Liver (tissue), 3 donors: ENCODE results near the gene GCH1.

Experiments used
- FOXA1 ChIP-seq: IDR thresholded peaks from 2 replicates; pipeline ENCODE4 v1.6.1; 2016; ENCODE audit warnings: antibody characterized with exemption
- GABPA ChIP-seq, 2 donors: IDR thresholded peaks in 1 of 2; conservative IDR thresholded peaks in 1 of 2; 2 replicates each; pipeline ENCODE4 v1.6.1; 2016; ENCODE audit warnings: antibody characterized with exemption in 2 of 2, mild to moderate bottlenecking in 1 of 2, moderate library complexity in 1 of 2
- HNF4G ChIP-seq: IDR thresholded peaks from 2 replicates; pipeline ENCODE4 v1.6.1; 2016; ENCODE audit warnings: antibody characterized with exemption
- JUND ChIP-seq, 2 donors: IDR thresholded peaks; 2 replicates each; pipeline ENCODE4 v1.6.1; 2016; ENCODE audit warnings: antibody characterized with exemption in 2 of 2
- RAD21 ChIP-seq, 2 donors: IDR thresholded peaks; 2 replicates each; pipeline ENCODE4 v1.6.1; 2016; ENCODE audit warnings: antibody characterized with exemption in 2 of 2, mild to moderate bottlenecking in 2 of 2
- SP1 ChIP-seq: IDR thresholded peaks from 2 replicates; pipeline ENCODE4 v1.6.1; 2018; ENCODE audit warnings: antibody characterized with exemption, mild to moderate bottlenecking
- TAF1 ChIP-seq: conservative IDR thresholded peaks from 2 replicates; pipeline ENCODE4 v1.6.1; 2016; ENCODE audit warnings: antibody characterized with exemption, mild to moderate bottlenecking
- TF ChIP-seq, protein P1 (sequence below): fragments of 150-350 bp; IDR thresholded peaks from 2 replicates; pipeline ENCODE4 v1.5.1; 2017; ENCODE audit warnings: improper control_type of control experiment, low read depth, low read length; ENCODE audit not compliant: missing input control
- TF ChIP-seq, protein P2 (sequence below): IDR thresholded peaks from 2 replicates; pipeline ENCODE4 v1.6.1; 2016; ENCODE audit warnings: antibody characterized with exemption, mild to moderate bottlenecking
- TF ChIP-seq, protein P3 (sequence below): IDR thresholded peaks from 2 replicates; pipeline ENCODE4 v1.6.1; 2016; ENCODE audit warnings: antibody characterized with exemption
- donor health status: healthy.
- donor health status: healthy.

DNA sequence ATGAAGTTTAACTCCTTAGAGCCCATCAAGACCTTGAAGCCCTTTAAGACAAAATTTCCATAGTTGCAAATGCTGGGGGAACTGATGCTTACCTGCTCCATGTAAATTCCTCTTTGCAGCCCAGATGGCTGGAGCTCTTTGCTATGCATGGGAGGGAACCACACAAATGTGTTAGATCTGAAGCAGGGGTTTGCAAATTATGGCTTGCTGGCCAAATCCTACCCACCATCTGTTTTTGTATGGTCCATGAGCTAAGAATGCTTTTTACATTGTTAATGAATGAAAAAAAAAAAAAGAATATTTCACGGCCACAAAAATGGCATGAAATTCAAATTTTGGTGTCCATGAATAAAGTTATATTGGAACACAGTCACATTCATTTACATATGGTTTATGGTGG is 74.6 kb downstream of the GCH1 start:
- TF ChIP-seq, protein P1, sequence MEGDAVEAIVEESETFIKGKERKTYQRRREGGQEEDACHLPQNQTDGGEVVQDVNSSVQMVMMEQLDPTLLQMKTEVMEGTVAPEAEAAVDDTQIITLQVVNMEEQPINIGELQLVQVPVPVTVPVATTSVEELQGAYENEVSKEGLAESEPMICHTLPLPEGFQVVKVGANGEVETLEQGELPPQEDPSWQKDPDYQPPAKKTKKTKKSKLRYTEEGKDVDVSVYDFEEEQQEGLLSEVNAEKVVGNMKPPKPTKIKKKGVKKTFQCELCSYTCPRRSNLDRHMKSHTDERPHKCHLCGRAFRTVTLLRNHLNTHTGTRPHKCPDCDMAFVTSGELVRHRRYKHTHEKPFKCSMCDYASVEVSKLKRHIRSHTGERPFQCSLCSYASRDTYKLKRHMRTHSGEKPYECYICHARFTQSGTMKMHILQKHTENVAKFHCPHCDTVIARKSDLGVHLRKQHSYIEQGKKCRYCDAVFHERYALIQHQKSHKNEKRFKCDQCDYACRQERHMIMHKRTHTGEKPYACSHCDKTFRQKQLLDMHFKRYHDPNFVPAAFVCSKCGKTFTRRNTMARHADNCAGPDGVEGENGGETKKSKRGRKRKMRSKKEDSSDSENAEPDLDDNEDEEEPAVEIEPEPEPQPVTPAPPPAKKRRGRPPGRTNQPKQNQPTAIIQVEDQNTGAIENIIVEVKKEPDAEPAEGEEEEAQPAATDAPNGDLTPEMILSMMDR: no peak
- no peak for TF ChIP-seq TAF1
- no peak for TF ChIP-seq RAD21 (IDR thresholded peaks at IDR 0.05)
- TF ChIP-seq, protein P2, sequence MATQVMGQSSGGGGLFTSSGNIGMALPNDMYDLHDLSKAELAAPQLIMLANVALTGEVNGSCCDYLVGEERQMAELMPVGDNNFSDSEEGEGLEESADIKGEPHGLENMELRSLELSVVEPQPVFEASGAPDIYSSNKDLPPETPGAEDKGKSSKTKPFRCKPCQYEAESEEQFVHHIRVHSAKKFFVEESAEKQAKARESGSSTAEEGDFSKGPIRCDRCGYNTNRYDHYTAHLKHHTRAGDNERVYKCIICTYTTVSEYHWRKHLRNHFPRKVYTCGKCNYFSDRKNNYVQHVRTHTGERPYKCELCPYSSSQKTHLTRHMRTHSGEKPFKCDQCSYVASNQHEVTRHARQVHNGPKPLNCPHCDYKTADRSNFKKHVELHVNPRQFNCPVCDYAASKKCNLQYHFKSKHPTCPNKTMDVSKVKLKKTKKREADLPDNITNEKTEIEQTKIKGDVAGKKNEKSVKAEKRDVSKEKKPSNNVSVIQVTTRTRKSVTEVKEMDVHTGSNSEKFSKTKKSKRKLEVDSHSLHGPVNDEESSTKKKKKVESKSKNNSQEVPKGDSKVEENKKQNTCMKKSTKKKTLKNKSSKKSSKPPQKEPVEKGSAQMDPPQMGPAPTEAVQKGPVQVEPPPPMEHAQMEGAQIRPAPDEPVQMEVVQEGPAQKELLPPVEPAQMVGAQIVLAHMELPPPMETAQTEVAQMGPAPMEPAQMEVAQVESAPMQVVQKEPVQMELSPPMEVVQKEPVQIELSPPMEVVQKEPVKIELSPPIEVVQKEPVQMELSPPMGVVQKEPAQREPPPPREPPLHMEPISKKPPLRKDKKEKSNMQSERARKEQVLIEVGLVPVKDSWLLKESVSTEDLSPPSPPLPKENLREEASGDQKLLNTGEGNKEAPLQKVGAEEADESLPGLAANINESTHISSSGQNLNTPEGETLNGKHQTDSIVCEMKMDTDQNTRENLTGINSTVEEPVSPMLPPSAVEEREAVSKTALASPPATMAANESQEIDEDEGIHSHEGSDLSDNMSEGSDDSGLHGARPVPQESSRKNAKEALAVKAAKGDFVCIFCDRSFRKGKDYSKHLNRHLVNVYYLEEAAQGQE: no peak
- TF ChIP-seq, protein P3, sequence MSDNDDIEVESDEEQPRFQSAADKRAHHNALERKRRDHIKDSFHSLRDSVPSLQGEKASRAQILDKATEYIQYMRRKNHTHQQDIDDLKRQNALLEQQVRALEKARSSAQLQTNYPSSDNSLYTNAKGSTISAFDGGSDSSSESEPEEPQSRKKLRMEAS: no peak
- no peak for TF ChIP-seq SP1
- no peak for TF ChIP-seq JUND (IDR thresholded peaks at IDR 0.05)
- no peak for TF ChIP-seq GABPA (IDR thresholded peaks at IDR 0.05 in 1 of 2, conservative IDR thresholded peaks at IDR 0.05 in 1 of 2)
- no peak for TF ChIP-seq FOXA1
- no peak for TF ChIP-seq HNF4G
